GM21526 (cell line): ENCODE measurements around the gene XPO1.
A peak's percentile ranks its signal among the peaks of the same experiment; 100 is the strongest.
"Not testable (repeated sequence)": the region's sequence is repeated elsewhere in the genome, so short reads cannot be mapped to it uniquely, and the experiment has no call there.

Experiments
- ATAC-seq: cut with Tn5 transposase; IDR thresholded peaks from one replicate; pipeline ENCODE4 v1.9.1; 2021; ENCODE audit warnings: moderate library complexity; ENCODE audit not compliant: unreplicated experiment, low FRiP score

The XPO1 gene, protein sequence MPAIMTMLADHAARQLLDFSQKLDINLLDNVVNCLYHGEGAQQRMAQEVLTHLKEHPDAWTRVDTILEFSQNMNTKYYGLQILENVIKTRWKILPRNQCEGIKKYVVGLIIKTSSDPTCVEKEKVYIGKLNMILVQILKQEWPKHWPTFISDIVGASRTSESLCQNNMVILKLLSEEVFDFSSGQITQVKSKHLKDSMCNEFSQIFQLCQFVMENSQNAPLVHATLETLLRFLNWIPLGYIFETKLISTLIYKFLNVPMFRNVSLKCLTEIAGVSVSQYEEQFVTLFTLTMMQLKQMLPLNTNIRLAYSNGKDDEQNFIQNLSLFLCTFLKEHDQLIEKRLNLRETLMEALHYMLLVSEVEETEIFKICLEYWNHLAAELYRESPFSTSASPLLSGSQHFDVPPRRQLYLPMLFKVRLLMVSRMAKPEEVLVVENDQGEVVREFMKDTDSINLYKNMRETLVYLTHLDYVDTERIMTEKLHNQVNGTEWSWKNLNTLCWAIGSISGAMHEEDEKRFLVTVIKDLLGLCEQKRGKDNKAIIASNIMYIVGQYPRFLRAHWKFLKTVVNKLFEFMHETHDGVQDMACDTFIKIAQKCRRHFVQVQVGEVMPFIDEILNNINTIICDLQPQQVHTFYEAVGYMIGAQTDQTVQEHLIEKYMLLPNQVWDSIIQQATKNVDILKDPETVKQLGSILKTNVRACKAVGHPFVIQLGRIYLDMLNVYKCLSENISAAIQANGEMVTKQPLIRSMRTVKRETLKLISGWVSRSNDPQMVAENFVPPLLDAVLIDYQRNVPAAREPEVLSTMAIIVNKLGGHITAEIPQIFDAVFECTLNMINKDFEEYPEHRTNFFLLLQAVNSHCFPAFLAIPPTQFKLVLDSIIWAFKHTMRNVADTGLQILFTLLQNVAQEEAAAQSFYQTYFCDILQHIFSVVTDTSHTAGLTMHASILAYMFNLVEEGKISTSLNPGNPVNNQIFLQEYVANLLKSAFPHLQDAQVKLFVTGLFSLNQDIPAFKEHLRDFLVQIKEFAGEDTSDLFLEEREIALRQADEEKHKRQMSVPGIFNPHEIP (N-terminal part only)

DNA sequence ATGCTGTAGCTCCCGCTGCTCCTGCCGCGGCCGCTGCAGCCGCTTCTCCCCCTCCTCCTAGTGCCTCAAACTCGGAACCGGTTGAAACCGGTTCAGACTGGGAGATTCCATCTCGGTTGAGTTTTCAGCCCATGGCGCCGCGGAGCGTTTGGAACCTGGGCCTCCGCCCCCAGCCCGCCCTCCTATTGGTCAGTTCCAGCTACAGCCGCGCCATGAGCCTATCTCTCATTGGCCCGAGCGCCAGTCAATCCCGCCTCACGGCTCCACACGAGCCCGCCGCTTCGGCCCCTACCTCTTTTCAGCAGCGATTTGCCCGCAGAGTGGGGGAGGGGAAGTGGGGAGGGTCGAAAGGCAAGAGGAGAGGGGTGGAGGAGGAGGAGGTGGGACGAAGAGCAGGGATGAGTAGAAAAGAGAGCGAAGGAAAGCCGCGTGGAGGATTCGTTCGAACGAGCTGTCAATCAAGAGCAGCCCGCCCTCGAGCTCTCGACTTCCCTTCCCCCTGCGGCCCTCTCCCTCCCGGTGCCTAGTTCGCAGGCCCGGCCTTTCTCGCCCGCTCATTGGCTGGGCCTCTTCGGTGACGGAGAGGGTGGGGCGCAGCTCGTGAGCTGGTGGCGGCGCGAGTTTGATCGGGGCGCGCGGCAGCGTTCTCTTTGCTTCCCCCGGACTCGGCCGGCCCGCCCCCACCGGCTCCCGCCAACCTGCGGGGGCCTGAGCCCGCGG lies at the start of gene XPO1:
XPO1 (minus strand) TSS at position 157 of the 720 bp plus-strand sequence. CDS start 4,459 bp downstream, outside the sequence.
- ATAC-seq, result peak; percentile 82

- ATAC-seq, result not testable (repeated sequence)
These were observed 48.8 kb upstream of the XPO1 start for GRCh38 chr2:61586928-61587327.

DNA sequence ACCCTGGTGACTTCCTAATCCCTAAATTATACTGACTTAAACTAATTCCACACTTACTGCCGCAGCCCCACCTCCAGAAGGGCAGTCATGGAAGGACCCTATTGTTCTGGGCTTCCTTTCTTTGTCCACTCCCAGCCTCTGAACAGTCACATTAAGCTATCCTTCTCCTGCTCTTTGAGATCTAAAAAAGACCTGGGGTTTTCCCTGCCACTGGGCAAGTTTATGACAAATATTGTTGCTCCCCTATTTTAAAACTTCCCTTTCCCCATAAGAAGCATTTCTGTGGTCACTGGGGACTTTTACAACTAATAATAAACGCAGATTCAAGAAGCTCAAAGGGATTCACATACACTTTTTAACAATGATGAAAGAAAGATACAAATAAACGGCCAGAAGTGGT lies 47.2 kb upstream of the XPO1 start:
- no peak for ATAC-seq

DNA sequence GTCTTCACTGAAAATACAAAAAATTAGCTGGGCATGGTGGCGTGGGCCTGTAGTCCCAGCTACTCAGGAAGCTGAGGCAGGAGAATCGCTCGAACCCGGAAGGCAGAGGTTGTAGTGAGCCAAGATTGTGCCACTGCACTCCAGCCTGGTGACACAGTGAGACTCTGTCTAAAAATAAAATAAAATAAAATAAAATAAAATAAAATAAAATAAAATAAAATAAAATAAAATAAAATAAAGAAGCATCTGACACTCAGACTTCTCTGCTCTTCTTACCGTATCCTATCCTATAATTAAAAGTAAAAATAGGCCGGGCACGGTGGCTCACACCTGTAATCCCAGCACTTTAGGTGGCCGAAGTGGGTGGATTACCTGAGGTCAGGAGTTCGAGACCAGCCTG lies 46.2 kb upstream of the XPO1 start:
- ATAC-seq, result not testable (repeated sequence)

- ATAC-seq, result no peak
These were observed 44.0 kb upstream of the XPO1 start for GRCh38 chr2:61582165-61582564.

DNA sequence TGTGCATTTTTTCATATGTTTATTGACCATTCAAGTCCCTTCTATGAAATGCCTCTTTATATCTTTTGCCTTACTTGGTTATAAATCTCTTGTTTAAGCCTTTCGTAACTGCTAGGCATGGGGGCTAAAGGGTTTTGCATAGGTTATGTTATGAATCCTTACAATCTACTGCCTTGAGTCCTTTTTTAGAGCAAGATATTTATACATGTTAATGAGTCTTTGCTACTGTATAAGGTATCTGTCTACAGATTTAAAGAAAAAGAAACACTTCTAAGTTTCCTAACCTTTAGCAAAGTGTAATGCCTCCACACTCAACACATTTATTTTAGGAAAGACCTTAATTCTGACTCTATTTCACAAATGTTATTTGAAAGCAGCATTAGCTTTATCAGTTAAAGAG lies 43.6 kb upstream of the XPO1 start:
- ATAC-seq, result no peak

- ATAC-seq, result no peak
These were observed 37.3 kb upstream of the XPO1 start for GRCh38 chr2:61575447-61575859.

DNA sequence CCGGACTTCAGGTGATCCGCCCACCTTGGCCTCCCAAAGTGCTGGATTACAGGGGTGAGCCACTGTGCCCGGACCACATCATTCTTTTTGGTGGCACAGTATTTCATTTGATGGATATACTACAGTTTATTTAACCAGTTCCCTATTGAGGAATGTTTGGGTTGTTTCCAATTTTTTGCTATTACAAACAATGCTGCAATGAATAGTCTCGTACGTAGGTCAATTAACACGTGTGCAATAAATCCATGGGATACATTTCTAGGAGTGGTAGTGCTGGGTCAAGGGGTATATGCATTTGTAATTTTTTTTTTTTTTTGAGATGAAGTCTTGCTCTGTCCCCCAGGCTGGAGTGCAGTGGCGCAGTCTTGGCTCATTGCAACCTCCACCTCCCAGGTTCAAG lies 28.4 kb upstream of the XPO1 start:
- ATAC-seq, result no peak

DNA sequence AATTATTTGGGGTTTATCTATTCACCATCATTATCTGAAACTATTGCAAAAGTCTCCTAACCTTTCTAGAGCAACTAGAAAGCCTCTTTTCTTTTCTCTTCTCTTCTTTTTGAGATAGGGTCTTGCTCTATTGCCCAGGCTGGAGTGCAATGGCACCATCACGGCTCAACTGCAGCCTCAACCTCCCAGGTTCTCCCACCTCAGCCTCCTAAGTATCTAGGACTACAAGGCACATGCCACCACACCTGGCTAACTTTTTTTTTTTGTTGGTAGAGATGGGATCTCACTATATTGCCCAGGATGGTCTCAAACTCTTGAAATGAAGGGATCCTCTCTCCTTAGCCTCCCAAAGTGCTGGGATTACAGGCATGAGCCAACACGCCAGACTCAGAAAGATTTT lies 24.5 kb upstream of the XPO1 start:
- no peak for ATAC-seq

GRCh38 chr2:61558160-61558559 lies 20.0 kb upstream of the XPO1 start:
- no peak for ATAC-seq

DNA sequence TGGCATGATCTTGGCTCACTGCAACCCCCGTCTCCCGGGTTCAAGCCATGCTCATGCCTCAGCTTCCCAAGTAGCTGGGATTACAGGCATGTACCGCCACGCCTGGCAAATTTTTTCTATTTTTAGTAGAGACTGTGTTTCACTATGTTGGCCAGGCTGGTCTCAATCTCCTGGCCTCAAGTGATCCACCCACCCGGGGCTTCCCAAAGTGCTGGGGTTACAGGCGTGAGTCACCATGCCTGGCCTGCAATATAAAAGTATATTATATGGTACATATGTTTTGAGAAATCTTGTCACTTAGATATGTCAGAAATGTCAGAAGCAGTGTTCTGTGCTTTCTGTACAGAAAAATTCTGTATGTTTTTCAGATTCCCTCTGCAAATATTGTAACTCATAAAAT lies 19.2 kb upstream of the XPO1 start:
- ATAC-seq, result no peak

- no peak for ATAC-seq
These were observed 16.4 kb upstream of the XPO1 start for GRCh38 chr2:61554604-61555003.

DNA sequence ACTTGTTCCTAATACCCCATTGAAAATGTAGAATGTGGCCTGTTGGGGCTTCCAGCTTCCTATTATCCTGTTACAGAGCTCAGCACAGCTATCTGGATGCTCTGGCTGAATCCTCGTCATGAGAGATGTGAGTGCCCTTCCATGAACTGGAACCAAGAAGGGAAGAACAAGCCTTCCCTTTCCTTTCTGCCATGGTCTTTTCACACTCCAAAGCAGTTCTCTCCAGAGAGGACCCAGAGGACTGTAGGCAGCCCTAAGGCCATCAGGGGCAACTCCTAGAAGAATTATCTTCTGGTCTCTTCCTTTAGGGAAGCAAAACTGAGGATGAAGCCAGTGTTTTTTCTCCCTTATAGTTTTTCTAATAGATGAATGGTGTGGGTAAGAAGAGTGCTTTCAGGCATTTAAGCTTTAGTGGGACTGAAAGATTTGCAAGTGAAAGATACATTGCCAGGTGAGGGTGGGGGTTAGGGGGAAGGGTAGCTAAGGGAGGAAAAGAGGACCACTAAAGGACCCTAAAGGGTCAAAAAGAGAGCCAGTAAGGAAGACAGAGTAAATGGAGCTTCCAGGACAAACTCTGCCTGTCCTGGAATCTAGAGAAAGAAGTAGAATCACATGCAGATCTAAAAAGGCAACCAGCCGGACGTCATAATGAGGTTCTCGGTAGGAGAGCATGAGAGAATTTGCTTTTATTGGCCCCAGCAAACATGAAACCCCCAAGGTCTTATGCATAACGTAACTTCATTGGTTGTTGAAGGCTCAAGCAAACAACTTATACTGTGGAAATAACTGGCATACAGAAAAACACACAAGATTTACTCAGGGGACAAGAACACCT lies 12.4 kb upstream of the XPO1 start:
- ATAC-seq, result no peak

GRCh38 chr2:61549546-61549945 lies 11.4 kb upstream of the XPO1 start:
- ATAC-seq, result no peak

DNA sequence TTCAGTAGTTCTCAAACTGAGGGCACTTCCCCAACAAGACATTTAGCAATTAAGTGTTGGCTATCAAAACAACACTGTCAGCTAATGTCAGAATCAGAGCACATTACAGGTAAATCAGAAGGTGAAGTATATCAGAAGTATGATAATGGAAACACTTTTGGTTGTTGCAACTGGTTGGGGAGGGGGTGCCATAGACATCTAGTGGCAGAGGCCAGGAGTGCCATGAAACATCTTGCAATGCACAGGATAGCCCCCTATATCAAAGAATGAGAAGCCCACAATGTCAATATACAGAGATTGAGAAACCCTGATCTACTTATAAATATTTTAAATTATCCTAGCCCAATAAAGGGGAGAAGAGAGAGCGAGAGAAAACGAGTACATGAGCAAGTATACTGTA lies 4.9 kb upstream of the XPO1 start:
- no peak for ATAC-seq

DNA sequence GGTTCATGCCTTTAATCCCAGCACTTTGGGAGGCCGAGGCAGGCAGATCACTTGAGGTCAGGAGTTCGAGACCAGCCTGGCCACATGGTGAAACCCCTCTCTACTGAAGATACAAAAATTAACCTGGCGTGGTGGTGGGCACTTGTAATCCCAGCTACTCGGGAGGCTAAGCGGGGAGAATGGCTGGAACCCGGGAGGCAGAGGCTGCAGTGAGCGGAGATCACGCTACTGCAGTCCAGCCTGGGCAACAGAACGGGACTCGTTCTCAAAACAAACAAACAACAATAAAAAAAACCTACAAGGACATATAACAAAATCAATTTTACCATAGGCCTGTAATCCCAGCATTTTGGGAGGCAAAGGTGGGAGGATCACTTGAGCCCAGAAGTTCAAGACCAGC lies 2.0 kb upstream of the XPO1 start:
- ATAC-seq, result not testable (repeated sequence)

GRCh38 chr2:61538920-61539520 lies 864 bp upstream of the XPO1 start:
- ATAC-seq, result peak; percentile 2

- no peak for ATAC-seq
These were observed 281 bp downstream of the XPO1 start for GRCh38 chr2:61537950-61538199.

- no peak for ATAC-seq
These were observed 743 bp downstream of the XPO1 start for GRCh38 chr2:61537277-61537949.
